GM11168 (cell line): Measurements from ENCODE around the gene NEK4.
"Not testable (repeated sequence)": the region's sequence is repeated elsewhere in the genome, so short reads cannot be mapped to it uniquely, and the experiment has no call there.

ENCODE experiments used
- in situ Hi-C: fragments of 300-500 bp; cut with MboI; formaldehyde crosslinking; loops from one replicate; pipeline ENCODE4 v1.12.0; 2022; ENCODE audit warnings: low sequenced_read_pairs; ENCODE audit not compliant: unreplicated experiment

The NEK4 gene

GRCh38 chr3:52679811-52680210 is 90.9 kb downstream of the NEK4 start:
- in situ Hi-C loops = no loop called here

GRCh38 chr3:52679199-52679538 is 91.6 kb downstream of the NEK4 start:
- in situ Hi-C loops = no loop called here

DNA sequence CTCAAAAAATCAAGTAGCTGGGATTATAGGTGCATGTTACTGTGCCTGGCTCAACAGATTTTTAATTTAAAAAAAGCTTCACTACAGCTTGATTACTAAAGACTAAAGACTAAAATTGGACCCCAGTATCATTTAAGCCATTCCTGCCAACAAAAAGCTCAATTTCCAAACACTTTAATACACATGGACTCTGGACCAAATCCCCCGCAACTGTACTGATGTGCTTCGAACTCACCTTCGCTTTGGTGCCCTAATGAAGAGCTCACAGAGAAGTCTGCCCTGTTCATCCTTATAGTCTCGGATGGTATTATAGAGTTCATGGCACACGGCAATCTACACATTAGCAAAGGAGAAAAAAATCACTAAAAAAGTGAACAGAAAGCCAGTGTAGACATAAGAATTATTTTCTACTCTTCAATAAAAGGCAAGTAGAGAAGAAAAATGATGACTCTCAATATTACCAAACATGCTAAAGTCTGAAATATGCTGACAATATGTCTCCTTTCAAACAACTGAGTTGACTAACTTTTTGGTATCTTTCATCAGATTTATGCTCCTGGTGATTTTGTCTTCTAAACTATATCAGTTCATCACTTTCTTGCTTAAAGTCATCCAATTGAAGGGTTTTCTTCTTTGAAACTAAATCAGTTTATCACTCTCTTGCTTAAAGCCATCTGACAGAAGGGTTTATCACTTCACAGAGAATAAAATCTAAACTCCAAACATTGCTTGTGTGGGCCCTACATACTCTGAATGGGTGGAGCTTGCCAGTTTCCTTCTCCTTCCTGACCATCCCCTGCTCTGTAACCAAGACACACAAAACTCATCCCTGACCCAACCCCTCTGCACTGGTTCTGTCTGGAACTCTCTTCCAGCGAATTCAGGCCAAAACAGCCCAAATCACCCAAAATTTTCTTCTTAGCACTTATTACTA is 92.2 kb downstream of the NEK4 start:
- in situ Hi-C loops = no loop called here

DNA sequence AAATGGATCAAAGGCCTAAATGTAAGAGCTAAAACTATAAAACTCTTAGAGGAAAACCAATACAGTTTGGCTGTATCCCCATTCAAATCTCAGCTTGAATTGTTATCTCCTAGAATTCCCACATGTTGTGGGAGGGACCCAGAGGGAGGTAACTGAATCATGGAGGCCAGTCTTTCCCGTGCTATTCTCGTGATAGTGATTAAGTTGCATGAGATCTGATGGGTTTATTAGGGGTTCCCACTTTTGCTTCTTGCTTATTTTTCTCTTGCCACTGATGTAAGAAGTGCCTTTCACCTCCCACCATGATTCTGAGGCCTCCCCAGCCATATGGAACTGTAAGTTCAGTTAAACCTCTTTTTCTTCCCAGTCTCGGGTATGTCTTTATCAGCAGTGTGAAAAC is 94.5 kb downstream of the NEK4 start:
- in situ Hi-C loops = not testable (repeated sequence)

- in situ Hi-C loops = no loop called here
These were observed 99.1 kb downstream of the NEK4 start for GRCh38 chr3:52671676-52672075.

DNA sequence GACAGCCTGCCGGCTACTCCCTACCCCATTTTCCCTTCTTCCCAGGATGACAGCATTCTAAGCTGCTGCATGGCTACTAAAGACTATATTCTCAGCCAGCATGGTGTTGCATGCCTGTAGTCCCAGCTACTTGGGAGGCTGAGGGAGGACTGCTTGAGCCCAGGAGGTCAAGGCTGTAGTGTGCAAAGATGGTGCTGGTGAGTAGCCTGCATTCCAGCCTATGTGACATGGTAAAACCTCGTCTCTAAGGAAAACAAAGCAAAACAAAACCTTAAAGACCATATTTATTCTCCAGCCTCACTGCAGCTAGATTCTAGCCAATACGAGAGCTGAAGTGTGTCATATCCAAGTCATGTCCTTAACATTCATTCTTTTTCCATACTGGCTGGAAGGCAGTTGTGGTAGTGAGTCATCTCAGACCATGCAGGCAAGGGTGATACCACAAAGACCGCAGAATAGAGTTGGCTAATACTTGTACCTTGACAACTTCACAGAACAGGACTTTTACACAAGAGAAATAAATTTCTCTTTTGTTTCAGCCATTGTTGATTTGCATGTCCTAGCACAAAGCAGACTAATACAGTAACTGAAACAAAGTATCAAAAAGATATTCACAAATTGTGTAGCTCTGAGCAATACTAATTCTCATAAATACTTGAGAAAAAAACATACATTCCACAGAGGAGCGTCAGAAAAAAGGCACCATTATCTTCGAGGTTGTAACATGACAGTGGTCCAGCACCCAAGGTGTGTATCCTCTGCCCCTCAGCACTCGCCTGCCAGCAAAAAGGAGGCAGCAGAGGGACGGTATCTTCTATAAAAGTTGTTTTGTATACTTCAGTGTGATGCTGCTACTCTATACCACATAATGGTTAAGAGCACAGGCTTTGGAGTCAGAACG is 99.9 kb downstream of the NEK4 start:
- in situ Hi-C loops = no loop called here

DNA sequence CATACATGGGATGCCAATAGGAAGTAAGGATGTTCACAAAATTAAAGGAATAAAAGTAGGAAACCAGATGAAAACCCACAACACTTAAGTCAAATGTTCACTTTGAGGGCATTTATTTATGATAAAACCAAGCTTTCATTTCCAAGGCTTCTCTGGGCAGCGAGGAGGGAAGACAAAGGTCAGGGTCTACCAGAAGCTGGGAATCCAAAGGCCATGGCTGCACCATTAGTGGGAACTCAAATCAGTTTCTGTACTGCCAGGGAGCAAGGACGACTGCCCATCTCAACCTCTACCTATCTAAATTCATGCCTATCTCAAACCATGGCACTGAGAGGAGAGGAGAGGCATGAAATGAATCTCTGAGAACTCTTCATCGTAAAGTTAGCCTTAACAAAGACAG is 107.6 kb downstream of the NEK4 start:
- in situ Hi-C loops = no loop called here

- in situ Hi-C loops = no loop called here
These were observed 110.7 kb downstream of the NEK4 start for GRCh38 chr3:52660046-52660445.
